AG04450 (cell line): ENCODE measurements around the gene OXNAD1. TPM values are rescaled to one million over a fixed set of nuclear protein-coding genes. Genes with fewer than 3 reads are reported as not detected.

Experiments
- CTCF ChIA-PET: fragments of 300-600, 350-600 bp; formaldehyde crosslinking; extraction: SDS; loops from one replicate; lab custom pipeline; 2022; ENCODE audit warnings: antibody characterized with exemption, inconsistent platforms; lab: Charles Lee
- POLR2A ChIA-PET: fragments of 350-600 bp; formaldehyde crosslinking; extraction: SDS; loops from one replicate; lab custom pipeline; 2021; ENCODE audit warnings: antibody characterized with exemption, inconsistent platforms; lab: Yijun Ruan, JAX
- DNase-seq: peaks from one replicate; pipeline ENCODE4 v3.0.0-alpha.2; 2011; ENCODE audit warnings: low read depth, low spot score
- H3K27ac ChIP-seq: one replicate; pipeline ENCODE4 v1.5.1; 2012; ENCODE audit warnings: low read depth, low read length, control low read depth
- H3K27me3 ChIP-seq: one replicate; pipeline ENCODE4 v1.6.0; 2012; ENCODE audit warnings: low read length; ENCODE audit not compliant: control insufficient read depth, insufficient read depth
- H3K4me3 ChIP-seq: 2 replicates; pipeline ENCODE4 v1.5.1; 2011; ENCODE audit warnings: mild to moderate bottlenecking, low read depth, low read length, control low read depth
- H3K9me3 ChIP-seq: 2 replicates; pipeline ENCODE4 v1.5.1; 2012; ENCODE audit warnings: low read length; ENCODE audit not compliant: control insufficient read depth, insufficient read depth
- polyA plus RNA-seq: library from polyadenylated mRNA; depleted of rRNA; stranded (reverse); fragments of >200 nt; gene quantifications from 2 replicates; pipeline ENCODE4 v1.2.3, GENCODE V29; 2011
- TF ChIP-seq, protein P1 (sequence below): IDR thresholded peaks from 2 replicates; pipeline ENCODE4 v1.5.1; 2011; ENCODE audit warnings: low read depth, low read length, control low read depth, inconsistent platforms

Gene OXNAD1
- polyA plus RNA-seq, 1 experiment, result 9.0 TPM

DNA sequence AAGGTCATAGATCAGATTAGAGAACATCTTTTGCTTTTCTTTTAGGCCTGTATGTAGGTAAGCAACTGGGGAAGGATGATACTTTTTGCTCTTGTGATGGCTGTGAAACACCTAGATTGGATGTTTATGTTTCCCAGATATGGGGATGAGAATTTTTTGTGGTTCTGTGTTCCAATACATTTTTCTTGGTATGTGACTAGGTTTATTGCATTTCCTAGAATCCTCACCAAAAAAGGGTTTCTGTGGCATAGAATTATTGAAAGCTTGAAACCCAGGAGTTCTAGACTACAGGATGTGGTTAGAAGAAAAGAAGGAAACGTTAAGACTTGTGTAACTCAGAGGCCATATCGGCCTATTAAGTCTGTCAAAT, 25.8 kb downstream of the OXNAD1 start:
- DNase-seq, result no peak
- POLR2A ChIA-PET, result no interaction called here
- H3K9me3 ChIP-seq, result peaks cover 3% of the 10 kb centered on the region; the same call in 1 of the 2 replicates
- H3K4me3 ChIP-seq, result no peak overlapping the region
- TF ChIP-seq, protein P1, sequence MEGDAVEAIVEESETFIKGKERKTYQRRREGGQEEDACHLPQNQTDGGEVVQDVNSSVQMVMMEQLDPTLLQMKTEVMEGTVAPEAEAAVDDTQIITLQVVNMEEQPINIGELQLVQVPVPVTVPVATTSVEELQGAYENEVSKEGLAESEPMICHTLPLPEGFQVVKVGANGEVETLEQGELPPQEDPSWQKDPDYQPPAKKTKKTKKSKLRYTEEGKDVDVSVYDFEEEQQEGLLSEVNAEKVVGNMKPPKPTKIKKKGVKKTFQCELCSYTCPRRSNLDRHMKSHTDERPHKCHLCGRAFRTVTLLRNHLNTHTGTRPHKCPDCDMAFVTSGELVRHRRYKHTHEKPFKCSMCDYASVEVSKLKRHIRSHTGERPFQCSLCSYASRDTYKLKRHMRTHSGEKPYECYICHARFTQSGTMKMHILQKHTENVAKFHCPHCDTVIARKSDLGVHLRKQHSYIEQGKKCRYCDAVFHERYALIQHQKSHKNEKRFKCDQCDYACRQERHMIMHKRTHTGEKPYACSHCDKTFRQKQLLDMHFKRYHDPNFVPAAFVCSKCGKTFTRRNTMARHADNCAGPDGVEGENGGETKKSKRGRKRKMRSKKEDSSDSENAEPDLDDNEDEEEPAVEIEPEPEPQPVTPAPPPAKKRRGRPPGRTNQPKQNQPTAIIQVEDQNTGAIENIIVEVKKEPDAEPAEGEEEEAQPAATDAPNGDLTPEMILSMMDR, result no peak
- H3K27me3 ChIP-seq, result no peaks in the 10 kb centered on the region
- CTCF ChIA-PET, result interaction anchor here (0.6 to 6.6 kb wide), 43 partner anchors 10 to 943 kb away, joined by 3 to 119 read pairs (median 5); partner anchors contain the start of gene RFTN1
- no peak overlapping the region for H3K27ac ChIP-seq

DNA sequence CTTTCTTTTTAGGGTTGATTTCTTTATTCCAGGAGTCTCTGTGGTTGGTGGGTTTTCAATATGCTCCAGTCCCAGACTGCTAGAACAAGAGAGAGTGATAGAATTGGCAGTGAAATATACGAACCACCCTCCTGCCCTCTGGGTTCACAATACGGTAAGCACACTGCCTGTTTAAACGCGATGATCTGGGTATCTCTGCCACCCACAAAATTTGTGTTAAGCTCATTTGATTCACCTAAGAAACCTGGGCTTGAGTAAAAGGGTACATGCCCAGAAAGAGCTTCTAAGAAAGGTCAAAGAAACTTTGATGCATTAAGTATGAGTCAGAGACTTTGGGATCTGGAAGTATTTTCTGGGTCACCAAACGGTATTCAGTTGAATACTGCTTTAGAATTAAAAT, 29.8 kb downstream of the OXNAD1 start:
- POLR2A ChIA-PET, result no interaction called here
- Histone ChIP-seq H3K4me3 (no peak overlapping the region), H3K27me3 (no peaks in the 10 kb centered on the region), H3K27ac (no peak overlapping the region), H3K9me3 (peaks cover 3% of the 10 kb centered on the region; the same call in 1 of the 2 replicates)
- CTCF ChIA-PET, result interaction anchor here (0.6 to 2.5 kb wide), 5 partner anchors 9 to 255 kb away, joined by 3 to 9 read pairs (median 3); no protein-coding TSS in a partner anchor
- TF ChIP-seq, protein P1, result no peak
- DNase-seq, result no peak

DNA sequence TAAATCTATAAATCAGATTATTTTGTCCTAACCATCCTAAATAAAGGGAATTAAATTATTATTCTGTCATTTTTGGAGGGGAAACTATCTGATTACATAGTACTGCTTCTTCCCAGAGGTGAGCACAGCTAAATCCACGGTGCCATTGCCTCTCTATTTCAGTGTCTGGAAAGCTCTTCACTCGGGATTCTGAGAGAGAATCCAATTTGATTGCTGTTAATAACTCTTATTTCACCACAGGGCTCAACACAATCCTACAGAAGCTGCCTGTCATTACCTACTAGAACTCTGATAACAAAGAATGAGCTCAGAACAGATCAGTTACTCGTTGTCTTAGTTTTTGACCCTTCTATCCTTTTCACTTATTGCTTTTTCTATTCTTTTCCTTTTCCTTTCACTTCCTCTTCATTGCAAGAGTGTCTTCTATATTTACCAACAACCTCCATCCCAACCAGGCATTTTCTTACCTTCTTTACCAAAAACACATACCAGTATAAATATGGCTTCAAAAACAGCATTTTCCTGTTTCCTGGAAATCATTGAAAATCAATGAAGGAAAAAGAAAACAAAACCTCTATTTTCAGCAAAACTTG, 30.4 kb downstream of the OXNAD1 start:
- Histone ChIP-seq H3K9me3 (peaks cover 3% of the 10 kb centered on the region; the same call in 1 of the 2 replicates), H3K27ac (no peak overlapping the region), H3K4me3 (no peak overlapping the region), H3K27me3 (no peaks in the 10 kb centered on the region)
- TF ChIP-seq, protein P1, result no peak
- no peak for DNase-seq
- POLR2A ChIA-PET, result no interaction called here
- CTCF ChIA-PET, result interaction anchor here (0.6 to 2.5 kb wide), 5 partner anchors 10 to 255 kb away, joined by 3 to 9 read pairs (median 5); no protein-coding TSS in a partner anchor

DNA sequence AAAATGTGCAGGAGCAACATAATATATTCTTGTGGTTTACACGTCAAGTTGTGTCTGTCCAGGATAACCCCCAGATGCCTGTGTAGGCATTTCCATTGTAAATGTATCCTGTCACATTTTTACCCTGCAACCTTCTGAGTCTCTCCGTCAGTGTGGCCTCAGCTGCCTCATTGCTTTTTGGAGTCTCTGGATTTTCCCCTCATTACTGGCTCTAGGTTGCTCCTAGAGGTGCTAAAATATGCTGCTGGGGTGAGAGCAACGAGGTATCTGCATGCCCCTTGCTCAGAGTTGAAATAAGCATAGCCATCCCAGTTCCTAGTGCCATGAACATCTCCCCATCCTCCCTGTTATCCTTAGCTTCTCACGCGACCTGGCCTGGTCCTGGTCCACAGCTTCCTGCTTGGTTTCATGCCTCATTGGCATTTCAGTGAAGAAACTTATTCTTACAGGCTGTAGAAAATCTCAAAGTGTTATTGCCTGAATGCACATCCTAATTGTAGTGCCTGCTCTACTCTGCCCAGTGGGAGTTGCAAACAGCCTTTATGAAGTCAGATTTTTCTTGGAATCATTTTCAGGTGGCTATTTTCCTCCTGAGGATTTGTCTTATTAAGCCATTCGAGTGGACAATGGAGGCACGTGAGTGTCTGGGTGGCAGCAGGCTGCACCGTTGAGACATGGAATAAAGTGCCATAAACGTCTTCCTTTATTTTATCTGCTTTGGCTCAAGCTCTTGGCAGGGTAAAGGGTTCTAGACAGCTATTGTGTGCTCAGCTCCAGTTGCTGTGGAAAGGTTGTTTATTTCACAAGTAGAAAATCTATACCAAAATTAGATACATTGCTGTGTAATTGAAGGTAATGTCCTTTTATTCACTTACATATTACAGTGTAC, 33.2 kb downstream of the OXNAD1 start:
- Histone ChIP-seq H3K27ac (no peak overlapping the region), H3K9me3 (peaks cover 3% of the 10 kb centered on the region; the same call in 1 of the 2 replicates), H3K4me3 (no peak overlapping the region), H3K27me3 (no peaks in the 10 kb centered on the region)
- CTCF ChIA-PET, result interaction anchor here (0.6 kb wide), 1 partner anchor 833 kb away, joined by 3 read pairs; no protein-coding TSS in a partner anchor
- POLR2A ChIA-PET, result no interaction called here
- TF ChIP-seq, protein P1, result no peak
- no peak for DNase-seq
